ENCODE results near the gene CYTH3. TPM values are rescaled to one million over a fixed set of nuclear protein-coding genes. Genes with fewer than 3 reads are reported as not detected.

CYTH3 gene
- total and polyA plus RNA-seq, 2 of the 8 experiments (the other 6 are each of a cell fraction or from before 2014, with no cell fraction given): 10.3 to 11.9 TPM

GRCh38 chr7:6274743-6275142, 2.3 kb upstream of the CYTH3 start:
- Histone ChIP-seq H2AK5ac (ENCODE audit: low read depth, low read length) (no peak overlapping the region), H3K23ac (ENCODE audit: insufficient read length) (no peak overlapping the region), H4K5ac (ENCODE audit: insufficient read length, low read depth, low read length) (no peak overlapping the region), H3K4me3 (ENCODE audit: extremely low read depth in 1 of 4, insufficient read depth in 2 of 4, low read depth in 3 of 4, low read length in 4 of 4) (no peak overlapping the region), H3K4ac (replicated peaks; ENCODE audit: insufficient read length, low read depth, low read length) (no peak overlapping the region), H3K4me1 (replicated peaks in 1 of 4; ENCODE audit: control insufficient read depth in 3 of 4, insufficient read depth in 4 of 4, low read length in 3 of 4) (peaks cover 3 to 9% (median 5%) of the 10 kb centered on the region in 4 experiments; a peak in 3 of 7 replicates), H2BK20ac (ENCODE audit: low read length) (no peak overlapping the region), H4K8ac (ENCODE audit: extremely low read depth, insufficient read depth, low read length) (no peak overlapping the region), H3K18ac (ENCODE audit: extremely low read depth, low read length) (no peak overlapping the region), H2AFZ (ENCODE audit: low read length) (no peak overlapping the region), H3K27ac (ENCODE audit: low read depth, low read length) (no peak overlapping the region), H3K23me2 (ENCODE audit: low read depth, low read length) (peaks cover 14% of the 10 kb centered on the region; the same call in 1 of the 2 replicates), H2BK12ac (ENCODE audit: low read depth, low read length) (no peak overlapping the region), H3K9ac (replicated peaks in 1 of 4; ENCODE audit: extremely low read depth in 1 of 4, low read depth in 3 of 4, low read length in 3 of 4) (no peak overlapping the region), H3K14ac (ENCODE audit: insufficient read length) (no peak overlapping the region), H4K20me1 (replicated peaks in 1 of 2; ENCODE audit: control insufficient read depth in 1 of 2, insufficient read depth in 2 of 2, low read length in 2 of 2) (peaks cover 4 to 9% of the 10 kb centered on the region in 2 experiments), H3K79me2 (ENCODE audit: control insufficient read depth in 1 of 2, insufficient read depth in 2 of 2, low read length in 2 of 2) (peaks cover 0 to 15% of the 10 kb centered on the region in 2 experiments; a peak in 1 of 4 replicates), H3K4me2 (ENCODE audit: insufficient read depth in 1 of 2, low read depth in 2 of 2, low read length in 2 of 2) (no peak overlapping the region), H4K91ac (replicated peaks; ENCODE audit: insufficient read length, low read length) (no peak overlapping the region), H3K9me3 (ENCODE audit: insufficient read depth in 2 of 2, low read depth in 1 of 2, low read length in 1 of 2) (no peaks in the 10 kb centered on the region), H3K36me3 (ENCODE audit: control insufficient read depth in 2 of 4, insufficient read depth in 4 of 4, low read length in 3 of 4) (no peaks in the 10 kb centered on the region), H2BK5ac (ENCODE audit: low read depth, low read length) (no peak overlapping the region), H3K79me1 (ENCODE audit: low read depth, low read length) (no peaks in the 10 kb centered on the region), H2BK120ac (replicated peaks; ENCODE audit: low read depth, low read length) (no peak overlapping the region), H3K27me3 (replicated peaks in 1 of 4; ENCODE audit: control insufficient read depth in 3 of 4, extremely low read depth in 1 of 4, insufficient read depth in 3 of 4, low read length in 3 of 4) (peaks cover 0 to 9% (median 6%) of the 10 kb centered on the region in 4 experiments; a peak in 4 of 7 replicates), H3K56ac (replicated peaks; ENCODE audit: insufficient read length, low read depth, low read length) (no peak overlapping the region), H2BK15ac (ENCODE audit: low read length) (no peak overlapping the region)
- ChIA-PET POLR2A (ENCODE audit: partially characterized antibody) (no interaction called here), CTCF (ENCODE audit: partially characterized antibody) (interaction anchor here (0.6 kb wide), 1 partner anchor 13 kb away, joined by 3 read pairs; no protein-coding TSS in a partner anchor)
- WGBS, 2 experiments (ENCODE audit: extremely low coverage in 1 of 2, insufficient coverage in 1 of 2, insufficient read length in 1 of 2, insufficient replicate concordance in 2 of 2, low coverage in 1 of 2, low lambda C conversion rate in 2 of 2, missing lambda C conversion rate in 1 of 2): 90% methylated on average over 2 of the region's 2 CpGs; no CpG with 5 or more reads in 1 of the 2 experiments
- no peak for DNase-seq (ENCODE audit: low read depth in 1 of 2, low spot score in 2 of 2)
- no peak for TF ChIP-seq MAFK (IDR thresholded peaks at IDR 0.05; ENCODE audit: low read depth, low read length)
- no peak for TF ChIP-seq KDM4A (IDR thresholded peaks at IDR 0.05; ENCODE audit: low read depth, low read length, severe bottlenecking)
- TF ChIP-seq TEAD4 (IDR thresholded peaks at IDR 0.05; ENCODE audit: low read depth, low read length): no peak
- TF ChIP-seq GABPA (IDR thresholded peaks at IDR 0.05; ENCODE audit: borderline replicate concordance, insufficient read depth, low read length): no peak
- FAIRE-seq: no peak

Data from H1 (cell line).